ENCODE measurements around the gene ATG101. TPM values are rescaled to one million over a fixed set of nuclear protein-coding genes. Genes with fewer than 3 reads are reported as not detected.

ATG101 gene
- total and polyA plus RNA-seq, 7 donors = 25.1 to 154 (median 35.3) TPM

DNA sequence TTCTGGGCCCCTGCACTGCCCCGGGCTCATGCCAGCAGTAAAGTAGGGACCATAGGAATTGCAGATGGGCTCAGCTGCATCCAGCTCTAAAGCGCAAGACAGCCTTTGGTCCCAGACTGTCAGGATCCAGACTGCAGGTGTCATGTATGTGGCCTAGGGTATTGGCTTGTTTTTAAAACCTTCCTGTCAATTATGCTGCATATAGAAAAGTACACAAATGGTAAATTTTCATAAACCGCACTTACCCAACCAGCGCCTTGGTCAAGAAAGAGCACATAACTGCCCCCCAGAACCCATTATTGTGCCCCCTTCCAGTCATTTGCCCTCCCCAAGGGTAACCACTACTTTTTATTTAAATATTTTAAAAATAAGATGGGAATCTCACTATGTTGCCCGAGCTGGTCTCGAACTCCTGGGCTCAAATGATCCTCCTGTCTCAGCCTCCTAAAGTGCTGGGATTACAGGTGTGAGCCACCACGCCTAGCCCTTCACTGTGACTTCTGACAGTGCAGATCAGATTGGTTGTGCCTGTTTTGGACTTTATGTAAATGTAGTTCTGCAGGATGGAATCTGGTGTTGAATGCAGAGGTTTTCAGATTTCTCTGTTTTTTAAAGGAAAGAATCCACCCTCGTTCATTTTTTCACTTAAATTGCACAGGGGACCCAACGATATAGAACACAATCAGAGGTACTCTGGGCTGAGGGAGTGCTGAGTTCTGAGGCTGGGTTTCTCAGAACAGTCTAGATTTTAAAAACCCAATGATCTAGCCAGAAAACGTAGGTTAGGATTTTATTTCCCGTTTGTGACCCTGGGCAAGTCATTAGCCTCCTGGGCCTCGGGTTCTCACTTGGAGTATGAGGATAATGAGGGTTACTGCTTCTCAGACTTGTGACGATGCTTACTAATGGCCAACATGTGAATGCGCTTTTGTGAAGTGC, 11.9 kb upstream of the ATG101 start:
- intact Hi-C loops (cut with DNase I) = no loop called here
- Histone ChIP-seq H3K4me1 (peaks cover 14% of the 10 kb centered on the region), H3K27ac (peak overlapping the region; percentile 14), H3K4me3 (no peak overlapping the region), H3K27me3 (ENCODE audit: insufficient read depth in 3 of 3, low read length in 2 of 3) (no peaks in the 10 kb centered on the region), H3K36me3 (ENCODE audit: insufficient read depth in 1 of 2, low read depth in 1 of 2) (peaks cover 4 to 58% of the 10 kb centered on the region in 2 donors), H3K9me3 (no peaks in the 10 kb centered on the region)
- ATAC-seq (no peak), DNase-seq (no peak)
- TF ChIP-seq, protein P1, sequence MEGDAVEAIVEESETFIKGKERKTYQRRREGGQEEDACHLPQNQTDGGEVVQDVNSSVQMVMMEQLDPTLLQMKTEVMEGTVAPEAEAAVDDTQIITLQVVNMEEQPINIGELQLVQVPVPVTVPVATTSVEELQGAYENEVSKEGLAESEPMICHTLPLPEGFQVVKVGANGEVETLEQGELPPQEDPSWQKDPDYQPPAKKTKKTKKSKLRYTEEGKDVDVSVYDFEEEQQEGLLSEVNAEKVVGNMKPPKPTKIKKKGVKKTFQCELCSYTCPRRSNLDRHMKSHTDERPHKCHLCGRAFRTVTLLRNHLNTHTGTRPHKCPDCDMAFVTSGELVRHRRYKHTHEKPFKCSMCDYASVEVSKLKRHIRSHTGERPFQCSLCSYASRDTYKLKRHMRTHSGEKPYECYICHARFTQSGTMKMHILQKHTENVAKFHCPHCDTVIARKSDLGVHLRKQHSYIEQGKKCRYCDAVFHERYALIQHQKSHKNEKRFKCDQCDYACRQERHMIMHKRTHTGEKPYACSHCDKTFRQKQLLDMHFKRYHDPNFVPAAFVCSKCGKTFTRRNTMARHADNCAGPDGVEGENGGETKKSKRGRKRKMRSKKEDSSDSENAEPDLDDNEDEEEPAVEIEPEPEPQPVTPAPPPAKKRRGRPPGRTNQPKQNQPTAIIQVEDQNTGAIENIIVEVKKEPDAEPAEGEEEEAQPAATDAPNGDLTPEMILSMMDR (IDR thresholded peaks at IDR 0.05) = no peak
- 77 to 85% (median 78%) methylated on average over 14 of the region's 14 CpGs for WGBS, 3 donors

GRCh38 chr12:52058631-52059361, 11.0 kb upstream of the ATG101 start:
- WGBS, 3 donors = 44 to 67% (median 55%) methylated on average over 21 to 25 of the region's 25 CpGs
- peak overlapping the region; percentile 14 for H3K27ac ChIP-seq
- no peak overlapping the region for H3K4me3 ChIP-seq
- H3K27me3 ChIP-seq (ENCODE audit: insufficient read depth in 3 of 3, low read length in 2 of 3) = no peaks in the 10 kb centered on the region
- intact Hi-C loops (cut with DNase I) = no loop called here
- DNase-seq (no peak), ATAC-seq (peak in 1 of 4 donors; percentile 2)
- peaks cover 4 to 56% of the 10 kb centered on the region in 2 donors for H3K36me3 ChIP-seq (ENCODE audit: insufficient read depth in 1 of 2, low read depth in 1 of 2)
- no peaks in the 10 kb centered on the region for H3K9me3 ChIP-seq
- TF ChIP-seq, protein P1 (IDR thresholded peaks at IDR 0.05) = no peak
- H3K4me1 ChIP-seq = peaks cover 23% of the 10 kb centered on the region

DNA sequence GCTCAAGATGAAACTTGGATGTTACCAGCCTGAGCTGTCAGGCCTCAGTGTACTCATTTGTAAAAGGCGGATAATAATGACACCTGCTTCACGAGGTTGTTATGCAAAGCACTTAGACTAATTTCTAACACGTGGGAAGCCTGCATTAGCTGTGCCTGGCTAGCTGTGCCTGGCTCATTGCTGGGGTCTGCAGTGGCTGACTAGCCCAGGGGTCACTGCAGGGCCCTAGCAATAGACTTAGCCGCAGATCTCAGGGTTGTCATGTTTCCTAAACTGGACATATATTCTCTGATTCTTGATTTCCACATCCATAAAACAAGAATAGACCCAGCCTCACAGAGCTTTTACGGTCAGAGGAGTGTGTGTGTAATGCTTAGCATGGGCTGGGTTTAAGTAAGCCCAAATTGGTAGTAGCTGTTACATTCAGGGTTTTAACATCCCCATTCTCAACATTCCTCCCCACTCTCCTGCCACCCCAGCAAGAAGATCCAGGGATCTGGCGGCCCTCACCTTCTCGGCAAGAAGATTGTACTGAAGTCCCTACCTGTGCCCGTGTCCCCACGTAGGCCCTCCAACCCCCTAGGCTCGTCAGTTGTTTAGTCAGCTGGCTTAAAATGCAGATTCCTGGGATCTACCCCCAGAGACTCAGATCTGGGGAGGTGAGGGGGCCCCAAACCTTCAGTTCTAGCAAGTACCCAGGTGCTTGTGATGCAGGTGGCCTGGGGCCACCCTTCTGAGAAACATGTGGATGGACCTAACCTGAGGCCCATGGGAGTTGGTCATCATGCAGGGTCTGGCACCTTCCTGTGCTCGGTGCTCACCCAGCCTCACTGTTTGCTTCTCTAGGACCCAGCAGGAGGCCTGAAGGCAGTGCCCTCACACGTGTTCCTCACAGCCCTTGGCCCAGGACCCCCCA, 9.9 kb upstream of the ATG101 start:
- H3K4me1 ChIP-seq = peaks cover 33% of the 10 kb centered on the region
- no peaks in the 10 kb centered on the region for H3K9me3 ChIP-seq
- TF ChIP-seq, protein P1 (IDR thresholded peaks at IDR 0.05) = no peak
- DNase-seq (no peak), ATAC-seq (peak in 1 of 4 donors; percentile 2)
- H3K27me3 ChIP-seq (ENCODE audit: insufficient read depth in 3 of 3, low read length in 2 of 3) = no peaks in the 10 kb centered on the region
- no peak overlapping the region for H3K4me3 ChIP-seq
- intact Hi-C loops (cut with DNase I) = no loop called here
- 60 to 81% (median 66%) methylated on average over 12 of the region's 12 CpGs for WGBS, 3 donors
- peak overlapping the region; percentile 14 for H3K27ac ChIP-seq
- H3K36me3 ChIP-seq (ENCODE audit: insufficient read depth in 1 of 2, low read depth in 1 of 2) = peaks cover 0 to 45% of the 10 kb centered on the region in 2 donors

DNA sequence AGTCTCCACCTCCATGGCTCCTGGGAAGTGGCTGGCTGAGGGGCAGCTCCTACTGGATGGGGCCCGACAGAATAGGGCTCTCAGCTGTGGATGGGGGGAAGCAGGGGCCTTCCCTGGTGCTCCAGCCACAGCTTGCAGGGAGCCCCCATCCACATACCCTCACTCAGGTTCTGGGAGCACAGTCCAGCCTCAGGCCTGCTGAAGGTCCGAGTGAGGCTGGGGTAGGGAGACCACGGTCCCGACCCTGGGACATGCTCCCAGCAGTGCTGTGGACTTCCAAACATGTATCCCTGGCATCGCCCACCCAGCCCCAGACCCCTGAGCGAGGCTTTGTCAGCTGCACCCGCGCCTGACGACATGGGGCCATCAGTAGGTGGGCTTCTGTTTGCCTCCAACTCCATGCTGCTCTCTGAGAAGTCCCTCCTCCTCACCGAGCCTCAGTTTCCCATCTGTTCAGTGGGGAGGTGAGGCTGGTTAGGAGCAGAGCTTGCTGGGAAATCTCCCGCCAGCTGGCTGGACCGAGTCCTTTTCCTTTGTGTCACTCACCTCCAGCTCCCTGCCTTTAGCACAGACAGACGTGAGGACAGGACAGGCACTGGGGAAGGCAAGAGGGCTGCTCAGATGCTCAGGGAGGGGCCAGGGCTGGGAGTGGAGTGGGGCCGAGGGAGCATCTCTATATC, 9.1 kb upstream of the ATG101 start:
- TF ChIP-seq, protein P1 (IDR thresholded peaks at IDR 0.05) = no peak
- intact Hi-C loops (cut with DNase I) = no loop called here
- Histone ChIP-seq H3K27me3 (ENCODE audit: insufficient read depth in 3 of 3, low read length in 2 of 3) (no peaks in the 10 kb centered on the region), H3K9me3 (no peaks in the 10 kb centered on the region), H3K27ac (peak overlapping the region; percentile 75), H3K4me3 (no peak overlapping the region), H3K4me1 (peaks cover 33% of the 10 kb centered on the region), H3K36me3 (ENCODE audit: insufficient read depth in 1 of 2, low read depth in 1 of 2) (peaks cover 0 to 39% of the 10 kb centered on the region in 2 donors)
- DNase-seq = no peak
- peak in 1 of 4 donors; percentile 0 for ATAC-seq
- 72 to 81% (median 74%) methylated on average over 14 of the region's 14 CpGs for WGBS, 3 donors

All from psoas muscle (tissue), 8 donors.